Lower lobe of right lung (tissue), 2 donors: ENCODE results near the gene PRKG1. TPM values are rescaled to one million over a fixed set of nuclear protein-coding genes. Genes with fewer than 3 reads are reported as not detected.

Source experiments
- ATAC-seq, 2 donors: fragments of 200-7000 bp; cut with Tn5 transposase; one replicate each; pipeline ENCODE4 v1.9.1; 2020 to 2022; ENCODE audit warnings: mild to moderate bottlenecking in 2 of 2, moderate library complexity in 2 of 2
- DNase-seq: peaks from one replicate; pipeline ENCODE4 v3.0.0-alpha.2; 2020
- H3K27ac ChIP-seq: fragments of 200-600 bp; one replicate; pipeline ENCODE4 v1.8.0; 2022
- H3K27me3 ChIP-seq: fragments of 200-600 bp; one replicate; pipeline ENCODE4 v1.8.0; 2022; ENCODE audit warnings: low read depth
- H3K36me3 ChIP-seq: fragments of 200-600 bp; one replicate; pipeline ENCODE4 v1.8.0; 2022; ENCODE audit warnings: mild to moderate bottlenecking
- H3K4me1 ChIP-seq: fragments of 200-600 bp; one replicate; pipeline ENCODE4 v1.8.0; 2022
- H3K4me3 ChIP-seq: fragments of 200-600 bp; one replicate; pipeline ENCODE4 v1.8.0; 2022; ENCODE audit warnings: mild to moderate bottlenecking
- H3K9me3 ChIP-seq: fragments of 200-600 bp; one replicate; pipeline ENCODE4 v1.8.0; 2022
- intact Hi-C: fragments of 100-400 bp; cut with DNase I; formaldehyde crosslinking; loops from one replicate; pipeline ENCODE4 v1.11.0; 2022
- total RNA-seq: library from RNA; stranded (reverse); fragmentation: NEBNext Ultra II Directional; extraction: Animal tissue kit (Norgen Biotek cat#: 25700); gene quantifications from one replicate; pipeline ENCODE4 v1.2.1, GENCODE V29; 2021
- TF ChIP-seq, protein P1 (sequence below): fragments of 200-600 bp; IDR thresholded peaks from one replicate; pipeline ENCODE4 v1.8.0; 2022; ENCODE audit warnings: antibody characterized with exemption, mild to moderate bottlenecking
- donor health status: DM: no; HTN: yes; CAD: no; lungs with severe emphysema.

Gene PRKG1
- total RNA-seq, 1 donor from 2014 or later = 23.6 TPM

DNA sequence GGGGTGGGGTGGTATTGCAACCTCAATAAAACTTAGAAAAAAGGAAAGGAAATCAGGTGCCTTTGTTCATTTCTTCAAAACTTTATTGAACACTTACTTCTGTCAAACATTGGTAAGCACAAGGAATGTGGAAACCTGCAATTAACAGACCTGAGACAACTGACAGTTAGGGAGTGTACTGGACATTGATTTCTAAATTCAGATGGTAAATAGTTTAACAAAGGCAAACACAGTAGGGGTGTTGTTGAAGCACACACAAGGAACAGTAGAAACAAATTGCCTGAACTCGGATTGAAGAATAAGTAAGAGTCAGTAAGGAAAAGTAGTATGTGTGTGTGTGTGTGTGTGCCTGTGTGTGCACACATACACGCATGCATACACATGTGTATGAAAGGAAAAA, 516.5 kb downstream of the PRKG1 start:
- Histone ChIP-seq H3K4me1 (no peaks in the 10 kb centered on the region), H3K27me3 (no peaks in the 10 kb centered on the region), H3K36me3 (no peaks in the 10 kb centered on the region), H3K27ac (no peak overlapping the region), H3K9me3 (no peaks in the 10 kb centered on the region), H3K4me3 (no peak overlapping the region)
- ATAC-seq = no peak
- intact Hi-C loops = no loop called here
- TF ChIP-seq, protein P1, sequence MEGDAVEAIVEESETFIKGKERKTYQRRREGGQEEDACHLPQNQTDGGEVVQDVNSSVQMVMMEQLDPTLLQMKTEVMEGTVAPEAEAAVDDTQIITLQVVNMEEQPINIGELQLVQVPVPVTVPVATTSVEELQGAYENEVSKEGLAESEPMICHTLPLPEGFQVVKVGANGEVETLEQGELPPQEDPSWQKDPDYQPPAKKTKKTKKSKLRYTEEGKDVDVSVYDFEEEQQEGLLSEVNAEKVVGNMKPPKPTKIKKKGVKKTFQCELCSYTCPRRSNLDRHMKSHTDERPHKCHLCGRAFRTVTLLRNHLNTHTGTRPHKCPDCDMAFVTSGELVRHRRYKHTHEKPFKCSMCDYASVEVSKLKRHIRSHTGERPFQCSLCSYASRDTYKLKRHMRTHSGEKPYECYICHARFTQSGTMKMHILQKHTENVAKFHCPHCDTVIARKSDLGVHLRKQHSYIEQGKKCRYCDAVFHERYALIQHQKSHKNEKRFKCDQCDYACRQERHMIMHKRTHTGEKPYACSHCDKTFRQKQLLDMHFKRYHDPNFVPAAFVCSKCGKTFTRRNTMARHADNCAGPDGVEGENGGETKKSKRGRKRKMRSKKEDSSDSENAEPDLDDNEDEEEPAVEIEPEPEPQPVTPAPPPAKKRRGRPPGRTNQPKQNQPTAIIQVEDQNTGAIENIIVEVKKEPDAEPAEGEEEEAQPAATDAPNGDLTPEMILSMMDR = no peak
- no peak for DNase-seq

DNA sequence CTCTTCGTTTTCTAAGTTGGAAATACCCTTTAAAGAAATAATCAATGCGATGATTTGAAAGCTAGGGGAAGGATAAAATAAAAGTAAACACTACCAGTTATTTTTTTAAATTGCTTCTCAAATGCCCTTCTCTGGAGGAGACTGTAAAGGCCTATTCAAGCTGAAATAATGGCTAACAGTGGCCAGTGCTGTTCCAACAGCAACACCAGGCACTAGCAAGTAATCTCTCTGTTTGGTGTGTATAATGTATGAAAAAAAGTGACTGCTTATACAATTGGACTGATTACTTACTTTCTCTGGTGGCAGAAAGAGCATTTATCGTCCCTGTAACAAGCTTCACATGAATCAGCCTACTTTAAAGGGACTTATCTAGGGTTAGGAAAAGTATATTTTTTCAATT, 522.4 kb downstream of the PRKG1 start:
- intact Hi-C loops = no loop called here
- Histone ChIP-seq H3K36me3 (no peaks in the 10 kb centered on the region), H3K4me3 (no peak overlapping the region), H3K27ac (no peak overlapping the region), H3K9me3 (no peaks in the 10 kb centered on the region), H3K4me1 (no peaks in the 10 kb centered on the region), H3K27me3 (no peaks in the 10 kb centered on the region)
- TF ChIP-seq, protein P1 = no peak
- ATAC-seq = no peak
- no peak for DNase-seq

DNA sequence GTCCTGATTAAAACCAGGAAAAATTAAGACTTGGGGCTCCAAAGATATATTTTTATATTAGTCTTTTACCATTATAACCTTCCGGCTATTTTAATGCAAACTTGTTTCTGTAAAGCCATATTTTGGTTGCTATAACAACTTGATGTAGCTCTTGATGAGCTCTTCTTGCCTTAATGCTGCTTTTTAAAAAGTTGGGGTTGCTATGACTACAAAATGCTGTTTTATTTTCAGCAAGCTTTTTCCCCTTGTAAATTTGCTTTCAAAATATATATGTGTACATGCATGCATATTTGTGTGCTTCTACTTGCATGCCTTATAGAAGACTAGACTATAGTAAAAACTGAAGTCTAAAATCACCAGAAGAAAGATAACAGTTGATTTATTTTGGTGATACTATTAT, 525.4 kb downstream of the PRKG1 start:
- ATAC-seq = no peak
- intact Hi-C loops = no loop called here
- H3K36me3 ChIP-seq = no peaks in the 10 kb centered on the region
- TF ChIP-seq, protein P1 = no peak
- no peak overlapping the region for H3K4me3 ChIP-seq
- no peak overlapping the region for H3K27ac ChIP-seq
- no peaks in the 10 kb centered on the region for H3K27me3 ChIP-seq
- no peak for DNase-seq
- H3K9me3 ChIP-seq = no peaks in the 10 kb centered on the region
- no peaks in the 10 kb centered on the region for H3K4me1 ChIP-seq

DNA sequence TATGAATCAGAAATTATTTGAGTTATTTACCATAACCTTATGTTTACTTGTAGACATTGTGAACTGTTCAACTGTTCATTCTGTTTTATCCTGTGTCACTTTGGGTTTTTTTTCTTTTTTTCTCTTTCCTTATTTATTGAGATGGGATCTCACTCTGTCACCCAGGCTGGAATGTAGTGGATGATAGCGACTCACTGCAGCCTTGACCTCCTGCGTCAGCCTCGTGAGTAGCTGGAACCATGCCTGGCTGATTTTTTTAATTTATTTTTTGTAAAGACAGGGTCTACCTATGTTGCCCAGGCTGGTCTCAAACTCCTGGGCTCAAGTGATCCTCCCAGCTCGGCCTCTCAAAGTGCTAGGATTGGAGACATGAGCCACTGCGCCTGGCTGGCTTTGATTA, 528.0 kb downstream of the PRKG1 start:
- intact Hi-C loops = no loop called here
- Histone ChIP-seq H3K27me3 (no peaks in the 10 kb centered on the region), H3K4me1 (no peaks in the 10 kb centered on the region), H3K4me3 (no peak overlapping the region), H3K27ac (no peak overlapping the region), H3K9me3 (no peaks in the 10 kb centered on the region), H3K36me3 (no peaks in the 10 kb centered on the region)
- no peak for ATAC-seq
- DNase-seq = no peak
- TF ChIP-seq, protein P1 = no peak

DNA sequence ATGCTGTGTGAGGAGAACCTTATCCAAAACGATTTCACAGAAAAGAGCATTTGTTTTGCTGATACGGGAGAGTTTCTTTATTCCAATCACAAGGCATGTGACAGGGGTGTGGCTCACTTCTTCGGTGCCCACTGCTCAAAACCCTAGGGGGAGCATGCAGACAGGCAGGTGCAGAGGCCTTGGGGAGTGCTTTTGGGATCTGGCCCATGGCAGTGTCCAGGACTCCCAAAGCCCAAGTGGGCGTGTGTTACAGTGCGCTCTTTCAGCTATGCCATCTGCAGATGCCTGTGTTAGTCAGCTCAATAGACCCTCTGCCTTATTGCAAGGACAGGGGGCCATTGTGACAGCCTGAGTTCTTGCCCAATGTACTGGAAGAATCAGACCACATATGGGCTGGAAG, 530.3 kb downstream of the PRKG1 start:
- no peaks in the 10 kb centered on the region for H3K36me3 ChIP-seq
- H3K27ac ChIP-seq = no peak overlapping the region
- no peaks in the 10 kb centered on the region for H3K4me1 ChIP-seq
- H3K27me3 ChIP-seq = no peaks in the 10 kb centered on the region
- intact Hi-C loops = no loop called here
- TF ChIP-seq, protein P1 = no peak
- no peak for ATAC-seq
- no peaks in the 10 kb centered on the region for H3K9me3 ChIP-seq
- no peak overlapping the region for H3K4me3 ChIP-seq
- DNase-seq = no peak
